ENCODE measurements around the gene CCDC138. TPM values are rescaled to one million over a fixed set of nuclear protein-coding genes. Genes with fewer than 3 reads are reported as not detected.

CCDC138 gene
- total RNA-seq, 1 donor from 2014 or later: 20.1 TPM

DNA sequence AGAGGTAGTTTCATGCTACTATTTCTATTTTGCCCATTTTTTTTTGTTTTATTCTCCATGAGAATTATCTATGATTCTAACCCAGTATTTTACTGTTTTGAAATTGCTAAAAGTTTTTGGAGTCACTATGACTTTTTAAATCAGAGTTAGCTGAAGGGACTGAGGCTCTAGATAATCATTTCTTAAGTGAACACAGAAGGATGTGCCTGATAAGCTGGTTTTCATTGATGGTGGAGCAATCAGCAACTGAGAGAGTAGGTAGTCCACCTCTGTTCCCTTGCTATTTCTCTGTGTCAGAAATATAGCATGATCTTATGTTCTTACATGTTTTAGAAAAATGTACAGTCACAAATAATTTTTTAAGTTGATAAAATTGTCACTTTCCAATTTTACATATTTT lies 59.4 kb downstream of the CCDC138 start:
- DNase-seq: no peak
- H3K27ac Mint-ChIP-seq: no peak overlapping the region
- H3K4me3 Mint-ChIP-seq: no peak overlapping the region
- H3K36me3 Mint-ChIP-seq (ENCODE audit: low read depth): peaks cover 27% of the 10 kb centered on the region
- no peaks in the 10 kb centered on the region for H3K27me3 Mint-ChIP-seq
- intact Hi-C loops (cut with micrococcal nuclease): no loop called here
- H3K4me1 Mint-ChIP-seq: peaks cover 2% of the 10 kb centered on the region
- peaks cover 4% of the 10 kb centered on the region for H3K9me3 Mint-ChIP-seq

DNA sequence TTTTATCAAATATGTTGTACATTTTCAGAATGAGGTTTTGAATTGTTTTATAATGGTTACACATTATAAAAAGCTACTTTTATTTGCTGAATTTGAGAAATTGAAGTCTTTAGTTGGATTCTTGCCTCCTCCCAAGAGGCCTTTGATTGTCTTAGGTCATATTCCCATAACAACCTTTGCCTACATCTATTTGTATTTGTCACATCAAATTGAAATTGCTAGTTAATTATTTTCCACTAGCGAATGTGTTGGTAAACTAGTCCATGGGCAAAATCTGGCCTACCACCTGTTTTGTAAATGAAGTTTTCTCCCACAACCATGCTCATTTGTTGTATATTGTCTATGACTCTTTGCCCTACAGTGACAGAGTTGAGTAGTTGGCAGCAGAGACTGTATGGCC lies 60.4 kb downstream of the CCDC138 start:
- Mint-ChIP-seq H3K4me1 (peaks cover 2% of the 10 kb centered on the region), H3K4me3 (no peak overlapping the region), H3K9me3 (no peaks in the 10 kb centered on the region), H3K27me3 (no peaks in the 10 kb centered on the region), H3K27ac (no peak overlapping the region), H3K36me3 (ENCODE audit: low read depth) (peaks cover 26% of the 10 kb centered on the region)
- intact Hi-C loops (cut with micrococcal nuclease): no loop called here
- DNase-seq: no peak

DNA sequence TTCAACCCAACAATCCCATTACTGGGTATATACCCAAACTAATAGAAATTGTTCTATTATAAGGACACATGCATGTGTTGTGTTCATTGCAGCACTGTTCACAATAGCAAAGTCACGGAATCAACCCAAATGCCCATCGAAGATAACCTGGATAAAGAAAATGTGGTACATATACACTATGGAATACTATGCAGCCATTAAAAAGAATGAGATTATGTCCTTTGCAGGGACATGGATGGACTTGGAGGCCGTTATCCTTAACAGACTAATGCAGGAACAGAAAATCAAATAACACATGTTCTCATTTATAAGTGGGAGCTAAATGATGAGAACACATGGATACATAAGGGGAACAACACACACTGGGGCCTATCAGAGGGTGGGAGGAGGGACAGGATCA lies 65.8 kb downstream of the CCDC138 start:
- H3K9me3 Mint-ChIP-seq: no peaks in the 10 kb centered on the region
- H3K27me3 Mint-ChIP-seq: no peaks in the 10 kb centered on the region
- no peak for DNase-seq
- intact Hi-C loops (cut with micrococcal nuclease): no loop called here
- no peak overlapping the region for H3K4me3 Mint-ChIP-seq
- H3K4me1 Mint-ChIP-seq: peaks cover 4% of the 10 kb centered on the region
- no peak overlapping the region for H3K27ac Mint-ChIP-seq
- peaks cover 28% of the 10 kb centered on the region for H3K36me3 Mint-ChIP-seq (ENCODE audit: low read depth)

DNA sequence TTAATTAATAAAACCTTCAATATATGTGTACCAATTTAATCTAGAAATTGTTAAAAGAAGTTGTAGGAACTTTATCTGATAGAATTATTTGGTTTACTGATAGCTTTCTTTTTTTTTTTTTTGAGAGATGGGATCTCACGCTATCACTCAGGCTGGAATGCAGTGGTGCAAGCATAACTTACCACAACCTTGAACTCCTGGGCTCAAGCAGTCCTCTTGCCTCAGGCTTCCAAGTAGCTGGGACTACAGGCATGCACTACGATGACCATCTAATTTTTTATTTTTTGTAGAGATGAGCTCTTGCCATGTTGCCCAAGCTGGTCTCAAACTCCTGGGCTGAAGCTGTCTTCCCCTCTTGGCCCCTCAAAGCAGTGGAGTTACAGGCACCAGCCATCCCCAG lies 66.8 kb downstream of the CCDC138 start:
- H3K4me3 Mint-ChIP-seq: no peak overlapping the region
- intact Hi-C loops (cut with micrococcal nuclease): no loop called here
- no peak for DNase-seq
- H3K4me1 Mint-ChIP-seq: peaks cover 4% of the 10 kb centered on the region
- H3K27me3 Mint-ChIP-seq: no peaks in the 10 kb centered on the region
- H3K9me3 Mint-ChIP-seq: no peaks in the 10 kb centered on the region
- peaks cover 34% of the 10 kb centered on the region for H3K36me3 Mint-ChIP-seq (ENCODE audit: low read depth)
- H3K27ac Mint-ChIP-seq: no peak overlapping the region

DNA sequence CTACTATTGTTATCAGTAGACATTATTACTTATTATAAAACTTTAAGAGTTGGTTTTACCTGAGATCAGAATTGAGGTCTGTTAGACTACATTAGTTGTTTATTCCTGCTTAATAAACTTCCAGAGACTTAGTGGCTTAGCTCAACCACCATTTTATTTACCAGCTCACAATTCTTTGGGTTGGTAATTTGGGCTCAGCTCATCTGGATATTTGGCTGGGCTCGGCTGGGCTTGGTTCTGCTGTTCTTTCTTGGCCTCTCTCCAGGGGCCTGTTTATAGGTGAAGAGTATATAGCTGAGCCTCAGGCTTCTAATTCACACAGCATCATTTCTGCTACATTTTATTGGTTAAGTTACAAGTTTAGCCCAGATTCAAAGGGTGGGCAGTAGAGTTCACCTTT lies 67.9 kb downstream of the CCDC138 start:
- no peak for DNase-seq
- H3K27ac Mint-ChIP-seq: no peak overlapping the region
- intact Hi-C loops (cut with micrococcal nuclease): no loop called here
- H3K9me3 Mint-ChIP-seq: peaks cover 7% of the 10 kb centered on the region
- H3K4me1 Mint-ChIP-seq: peaks cover 2% of the 10 kb centered on the region
- H3K27me3 Mint-ChIP-seq: no peaks in the 10 kb centered on the region
- H3K36me3 Mint-ChIP-seq (ENCODE audit: low read depth): peaks cover 40% of the 10 kb centered on the region
- no peak overlapping the region for H3K4me3 Mint-ChIP-seq

DNA sequence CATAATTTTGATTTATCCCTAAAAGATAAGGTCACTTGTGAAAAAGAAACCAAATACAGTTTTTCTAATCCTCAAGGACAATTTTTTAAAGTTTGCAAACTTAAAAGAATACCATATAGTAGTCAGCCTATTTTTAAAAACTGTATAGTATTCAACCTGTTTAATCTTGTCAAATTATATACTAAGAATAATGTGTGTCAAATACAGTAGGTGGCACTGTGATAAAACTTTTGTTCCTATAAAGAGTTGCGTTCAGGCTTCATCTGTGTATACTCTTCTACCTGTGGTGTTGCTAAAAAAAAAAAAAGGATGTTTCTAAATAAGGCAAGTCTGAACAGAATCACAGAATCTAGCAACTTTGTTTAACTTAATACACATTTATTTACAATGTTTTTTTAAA lies 68.6 kb downstream of the CCDC138 start:
- intact Hi-C loops (cut with micrococcal nuclease): no loop called here

DNA sequence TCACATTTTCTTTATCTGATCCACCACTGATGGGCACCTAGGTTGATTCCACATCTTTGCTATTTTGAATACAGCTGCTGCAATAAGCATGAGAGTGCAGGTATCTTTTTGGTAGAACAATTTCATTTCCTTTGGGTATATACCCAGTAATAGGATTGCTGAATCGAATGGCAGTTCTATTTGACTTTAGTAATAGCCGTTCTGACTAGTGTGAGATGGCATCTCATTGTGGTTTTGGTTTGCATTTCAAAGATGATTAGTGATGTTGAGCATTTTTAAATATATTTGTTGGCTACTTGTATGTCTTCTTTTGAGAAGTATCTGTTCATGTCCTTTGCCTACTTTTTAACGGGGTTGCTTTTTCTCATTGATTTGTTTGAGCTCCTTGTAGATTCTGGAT lies 72.3 kb downstream of the CCDC138 start:
- no peak overlapping the region for H3K27ac Mint-ChIP-seq
- no peak overlapping the region for H3K4me3 Mint-ChIP-seq
- H3K9me3 Mint-ChIP-seq: peaks cover 7% of the 10 kb centered on the region
- peaks cover 23% of the 10 kb centered on the region for H3K36me3 Mint-ChIP-seq (ENCODE audit: low read depth)
- DNase-seq: no peak
- intact Hi-C loops (cut with micrococcal nuclease): no loop called here
- no peaks in the 10 kb centered on the region for H3K27me3 Mint-ChIP-seq
- peaks cover 2% of the 10 kb centered on the region for H3K4me1 Mint-ChIP-seq

More for the DNA sequence above, 68.6 kb downstream of the CCDC138 start:
- H3K36me3 Mint-ChIP-seq (ENCODE audit: low read depth): peaks cover 39% of the 10 kb centered on the region
- no peak for DNase-seq
- peaks cover 2% of the 10 kb centered on the region for H3K4me1 Mint-ChIP-seq
- no peak overlapping the region for H3K27ac Mint-ChIP-seq
- H3K9me3 Mint-ChIP-seq: peaks cover 7% of the 10 kb centered on the region
- no peaks in the 10 kb centered on the region for H3K27me3 Mint-ChIP-seq
- no peak overlapping the region for H3K4me3 Mint-ChIP-seq

DNA sequence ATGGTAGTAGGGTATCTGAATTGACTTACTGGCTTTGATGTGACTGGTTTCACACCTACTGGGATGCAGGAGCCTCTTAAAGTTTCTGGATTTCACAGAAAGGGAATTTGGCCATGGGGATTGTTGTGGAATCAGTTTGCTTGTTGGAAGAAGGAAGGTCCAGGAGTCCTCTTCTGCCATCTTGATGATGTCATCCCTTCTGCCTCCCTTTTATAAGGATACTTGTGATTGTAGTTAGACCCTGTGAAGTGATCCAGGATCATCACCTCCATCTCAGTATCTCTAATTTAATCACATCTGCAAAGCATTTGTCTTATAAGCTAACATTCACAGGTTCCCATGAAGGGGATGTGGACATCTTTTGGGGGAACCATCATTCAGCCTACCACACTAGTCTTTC lies 79.5 kb downstream of the CCDC138 start:
- peaks cover 23% of the 10 kb centered on the region for H3K9me3 Mint-ChIP-seq
- peaks cover 41% of the 10 kb centered on the region for H3K36me3 Mint-ChIP-seq (ENCODE audit: low read depth)
- no peak overlapping the region for H3K27ac Mint-ChIP-seq
- H3K4me1 Mint-ChIP-seq: peaks cover 5% of the 10 kb centered on the region
- intact Hi-C loops (cut with micrococcal nuclease): no loop called here
- DNase-seq: no peak
- H3K4me3 Mint-ChIP-seq: no peak overlapping the region
- no peaks in the 10 kb centered on the region for H3K27me3 Mint-ChIP-seq

DNA sequence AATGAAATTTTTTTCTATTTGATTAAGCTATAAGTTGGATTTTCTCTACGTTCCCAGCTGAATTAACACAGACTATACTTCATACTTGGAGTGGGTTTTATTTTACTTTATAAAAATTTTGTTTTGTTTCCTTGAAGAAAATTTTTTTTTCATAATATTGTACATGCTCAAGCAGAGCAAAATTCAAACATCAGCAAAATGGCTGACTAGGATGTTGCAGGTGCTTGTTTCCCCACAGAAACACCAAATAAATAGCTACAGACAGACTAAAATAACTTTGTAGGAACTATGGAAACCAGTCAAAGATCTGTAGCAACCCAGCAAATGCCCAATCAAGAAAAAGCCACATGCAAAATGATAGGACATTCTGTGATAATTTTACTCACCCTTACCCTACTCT lies 82.3 kb downstream of the CCDC138 start:
- intact Hi-C loops (cut with micrococcal nuclease): no loop called here
- Mint-ChIP-seq H3K27ac (no peak overlapping the region), H3K36me3 (ENCODE audit: low read depth) (peaks cover 43% of the 10 kb centered on the region), H3K4me3 (no peak overlapping the region), H3K9me3 (peaks cover 28% of the 10 kb centered on the region), H3K4me1 (peaks cover 5% of the 10 kb centered on the region), H3K27me3 (no peaks in the 10 kb centered on the region)
- no peak for DNase-seq

DNA sequence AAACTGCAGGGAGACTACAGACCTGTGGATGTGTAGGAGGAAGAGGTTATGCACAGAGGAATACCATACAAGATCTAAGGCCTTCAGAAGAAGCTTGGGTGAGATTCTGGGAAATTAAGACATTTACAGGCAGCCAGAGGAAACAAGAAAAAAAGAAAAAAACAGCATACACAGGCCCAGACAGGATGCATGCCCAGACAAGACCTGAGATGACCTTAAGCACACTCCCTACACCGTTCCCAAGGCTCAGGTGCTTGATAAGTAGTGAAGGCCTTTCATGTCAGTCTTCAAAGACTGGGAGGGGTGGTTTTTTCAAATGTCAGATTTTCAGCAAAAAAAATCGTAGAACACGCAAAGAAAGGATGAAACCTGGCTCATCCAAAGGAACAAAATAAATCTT lies 83.0 kb downstream of the CCDC138 start:
- no peak overlapping the region for H3K4me3 Mint-ChIP-seq
- no peak for DNase-seq
- H3K4me1 Mint-ChIP-seq: peaks cover 5% of the 10 kb centered on the region
- peaks cover 47% of the 10 kb centered on the region for H3K36me3 Mint-ChIP-seq (ENCODE audit: low read depth)
- peaks cover 28% of the 10 kb centered on the region for H3K9me3 Mint-ChIP-seq
- no peaks in the 10 kb centered on the region for H3K27me3 Mint-ChIP-seq
- H3K27ac Mint-ChIP-seq: no peak overlapping the region
- intact Hi-C loops (cut with micrococcal nuclease): no loop called here

DNA sequence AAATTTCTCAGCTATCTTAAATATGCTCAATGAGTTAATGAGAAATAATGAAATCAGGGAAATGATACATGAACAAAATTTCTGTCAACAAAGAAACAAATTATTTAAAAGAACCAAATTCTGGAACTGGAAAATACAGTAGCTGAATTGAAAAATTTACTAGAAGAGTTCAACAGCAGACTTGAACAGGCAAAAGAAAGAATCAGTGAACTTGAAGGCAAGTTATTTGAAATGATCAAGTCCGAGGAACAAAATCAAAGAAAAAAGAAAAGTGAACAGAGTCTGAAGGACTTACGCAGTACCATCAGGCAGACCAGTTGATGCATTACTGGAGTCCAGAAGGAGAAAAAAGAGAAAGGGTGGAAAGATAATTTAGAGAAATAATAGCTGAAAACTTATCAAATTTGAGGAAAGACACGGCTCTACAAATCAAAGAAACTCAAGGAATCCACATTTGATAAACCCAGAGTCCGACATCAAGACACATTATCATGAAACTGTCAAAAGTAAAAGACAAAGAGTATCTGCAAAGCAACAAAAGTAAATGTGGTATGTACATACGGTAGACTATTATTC lies 83.6 kb downstream of the CCDC138 start:
- no peak overlapping the region for H3K27ac Mint-ChIP-seq
- peaks cover 5% of the 10 kb centered on the region for H3K4me1 Mint-ChIP-seq
- H3K27me3 Mint-ChIP-seq: no peaks in the 10 kb centered on the region
- H3K4me3 Mint-ChIP-seq: no peak overlapping the region
- intact Hi-C loops (cut with micrococcal nuclease): no loop called here
- DNase-seq: no peak
- H3K9me3 Mint-ChIP-seq: peaks cover 28% of the 10 kb centered on the region
- peaks cover 47% of the 10 kb centered on the region for H3K36me3 Mint-ChIP-seq (ENCODE audit: low read depth)

DNA sequence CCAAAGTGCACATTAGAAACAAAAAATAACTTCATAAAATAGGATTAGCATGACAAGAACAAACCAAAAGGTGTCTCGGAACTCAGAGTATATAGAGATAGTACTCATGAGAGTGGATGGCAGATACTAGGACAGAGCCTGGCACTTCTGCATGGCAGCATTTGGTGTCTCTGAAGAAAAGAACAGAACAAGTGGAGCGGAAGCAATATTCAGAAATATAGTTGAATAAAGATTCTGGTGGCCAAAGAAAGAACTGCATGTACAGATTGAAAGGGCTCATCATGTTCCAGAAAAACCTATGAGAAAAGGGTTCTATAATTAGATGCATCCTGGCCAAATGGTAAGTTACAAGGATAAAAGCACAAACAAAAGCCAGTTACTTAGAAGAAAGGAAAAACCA lies 90.9 kb downstream of the CCDC138 start:
- Mint-ChIP-seq H3K36me3 (ENCODE audit: low read depth) (peaks cover 17% of the 10 kb centered on the region), H3K9me3 (peaks cover 20% of the 10 kb centered on the region), H3K27me3 (no peaks in the 10 kb centered on the region), H3K4me1 (no peaks in the 10 kb centered on the region), H3K4me3 (no peak overlapping the region), H3K27ac (no peak overlapping the region)
- intact Hi-C loops (cut with micrococcal nuclease): loop anchor here (2.0 kb wide), 1 partner anchor 63 kb away; no protein-coding TSS in a partner anchor
- no peak for DNase-seq

DNA sequence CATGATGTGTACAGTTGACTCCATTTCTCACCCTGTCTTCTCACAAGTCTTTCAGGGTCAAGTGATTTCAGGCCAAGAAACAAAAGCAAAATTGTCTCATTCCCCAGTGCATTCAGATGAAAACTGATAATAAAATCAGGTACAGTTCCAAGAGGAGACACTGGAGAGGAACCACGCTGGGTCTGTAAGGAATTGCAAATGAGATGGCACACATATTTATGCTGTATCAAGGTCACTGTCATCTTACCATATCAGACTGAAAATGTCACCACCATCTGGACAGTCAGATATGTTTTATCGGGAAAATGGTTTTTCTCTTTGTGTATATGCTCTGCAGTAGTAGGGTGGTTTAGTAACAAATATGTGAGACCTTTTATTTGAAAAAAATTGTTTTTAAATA lies 91.7 kb downstream of the CCDC138 start:
- Mint-ChIP-seq H3K4me1 (no peaks in the 10 kb centered on the region), H3K27ac (no peak overlapping the region), H3K4me3 (no peak overlapping the region), H3K27me3 (no peaks in the 10 kb centered on the region), H3K36me3 (ENCODE audit: low read depth) (peaks cover 17% of the 10 kb centered on the region), H3K9me3 (peaks cover 22% of the 10 kb centered on the region)
- no peak for DNase-seq
- intact Hi-C loops (cut with micrococcal nuclease): no loop called here

DNA sequence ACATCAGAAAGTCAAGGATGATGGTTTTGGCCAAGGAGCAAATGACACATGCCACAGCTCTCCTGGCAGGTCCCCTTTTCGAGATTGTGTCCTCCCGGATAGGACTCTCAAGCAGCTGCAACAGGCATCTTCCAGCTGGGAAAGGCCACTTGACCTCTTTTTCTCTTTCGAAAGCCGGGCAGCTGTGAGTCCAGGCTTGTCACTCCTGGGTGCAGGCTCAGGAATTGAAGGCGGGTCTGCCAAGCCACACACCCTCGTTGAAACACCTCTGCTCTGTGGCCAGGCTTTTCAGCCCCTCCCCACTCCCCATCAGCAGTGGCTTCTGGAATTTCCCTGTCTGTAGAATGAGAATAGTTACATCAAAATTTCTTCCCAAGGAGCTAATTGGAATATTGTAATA lies 98.0 kb downstream of the CCDC138 start:
- Mint-ChIP-seq H3K4me3 (no peak overlapping the region), H3K36me3 (ENCODE audit: low read depth) (peaks cover 6% of the 10 kb centered on the region), H3K9me3 (peaks cover 26% of the 10 kb centered on the region), H3K4me1 (peaks cover 1% of the 10 kb centered on the region), H3K27ac (no peak overlapping the region), H3K27me3 (peaks cover 2% of the 10 kb centered on the region)
- intact Hi-C loops (cut with micrococcal nuclease): no loop called here
- no peak for DNase-seq

DNA sequence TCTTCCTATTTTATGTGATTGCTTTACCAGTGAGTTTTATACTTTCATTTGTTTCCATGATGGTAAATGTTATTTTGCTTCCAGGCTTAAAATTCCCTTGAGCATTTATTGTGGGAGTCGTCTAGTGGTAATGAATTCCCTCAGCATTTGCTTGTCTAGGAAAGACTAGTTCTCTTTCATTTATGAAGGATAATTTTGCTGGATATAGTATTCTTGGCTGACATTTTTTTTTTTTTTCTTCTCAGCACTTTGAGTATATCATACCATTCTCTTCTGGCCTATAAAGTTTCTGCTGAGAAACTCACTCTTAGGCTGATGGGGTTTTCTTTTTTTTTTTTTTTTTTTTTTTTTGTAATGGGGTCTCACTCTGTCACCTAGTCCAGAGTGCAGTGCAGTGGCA lies 103.3 kb downstream of the CCDC138 start:
- no peak for DNase-seq
- peaks cover 2% of the 10 kb centered on the region for H3K27me3 Mint-ChIP-seq
- H3K27ac Mint-ChIP-seq: no peak overlapping the region
- intact Hi-C loops (cut with micrococcal nuclease): no loop called here
- H3K4me1 Mint-ChIP-seq: no peaks in the 10 kb centered on the region
- H3K4me3 Mint-ChIP-seq: no peak overlapping the region
- H3K36me3 Mint-ChIP-seq (ENCODE audit: low read depth): peaks cover 6% of the 10 kb centered on the region
- peaks cover 17% of the 10 kb centered on the region for H3K9me3 Mint-ChIP-seq

All from activated CD4-positive, alpha-beta T cell treated with anti-CD3 and anti-CD28 coated beads, Interleukin-2, amount 10 ng/mL, durations not matched to agents 24 days and 14 days (primary cell).